ENCODE data around the gene PF4V1.

GRCh38 chr4:73811841-73812240, 41.3 kb upstream of the PF4V1 start:
- no peak for TF ChIP-seq HNRNPH1 (optimal IDR thresholded peaks at IDR 0.05; ENCODE audit: low read depth, low read length)
- no peak for TF ChIP-seq NBN (IDR thresholded peaks at IDR 0.05; ENCODE audit: low read depth)
- TF ChIP-seq CSDE1 (IDR thresholded peaks at IDR 0.05), result no peak
- no peak for TF ChIP-seq MAX (CRISPR knock-in tag; IDR thresholded peaks at IDR 0.05)
- TF ChIP-seq, protein P1, sequence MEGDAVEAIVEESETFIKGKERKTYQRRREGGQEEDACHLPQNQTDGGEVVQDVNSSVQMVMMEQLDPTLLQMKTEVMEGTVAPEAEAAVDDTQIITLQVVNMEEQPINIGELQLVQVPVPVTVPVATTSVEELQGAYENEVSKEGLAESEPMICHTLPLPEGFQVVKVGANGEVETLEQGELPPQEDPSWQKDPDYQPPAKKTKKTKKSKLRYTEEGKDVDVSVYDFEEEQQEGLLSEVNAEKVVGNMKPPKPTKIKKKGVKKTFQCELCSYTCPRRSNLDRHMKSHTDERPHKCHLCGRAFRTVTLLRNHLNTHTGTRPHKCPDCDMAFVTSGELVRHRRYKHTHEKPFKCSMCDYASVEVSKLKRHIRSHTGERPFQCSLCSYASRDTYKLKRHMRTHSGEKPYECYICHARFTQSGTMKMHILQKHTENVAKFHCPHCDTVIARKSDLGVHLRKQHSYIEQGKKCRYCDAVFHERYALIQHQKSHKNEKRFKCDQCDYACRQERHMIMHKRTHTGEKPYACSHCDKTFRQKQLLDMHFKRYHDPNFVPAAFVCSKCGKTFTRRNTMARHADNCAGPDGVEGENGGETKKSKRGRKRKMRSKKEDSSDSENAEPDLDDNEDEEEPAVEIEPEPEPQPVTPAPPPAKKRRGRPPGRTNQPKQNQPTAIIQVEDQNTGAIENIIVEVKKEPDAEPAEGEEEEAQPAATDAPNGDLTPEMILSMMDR (IDR thresholded peaks at IDR 0.05 in 2 of 3, conservative IDR thresholded peaks at IDR 0.05 in 1 of 3; ENCODE audit: insufficient read depth in 2 of 3, low read depth in 1 of 3, low read length in 3 of 3), result no peak
- TF ChIP-seq EZH2 (IDR thresholded peaks at IDR 0.05; ENCODE audit: borderline replicate concordance, low read depth, low read length), result no peak
- TF ChIP-seq, protein P2, sequence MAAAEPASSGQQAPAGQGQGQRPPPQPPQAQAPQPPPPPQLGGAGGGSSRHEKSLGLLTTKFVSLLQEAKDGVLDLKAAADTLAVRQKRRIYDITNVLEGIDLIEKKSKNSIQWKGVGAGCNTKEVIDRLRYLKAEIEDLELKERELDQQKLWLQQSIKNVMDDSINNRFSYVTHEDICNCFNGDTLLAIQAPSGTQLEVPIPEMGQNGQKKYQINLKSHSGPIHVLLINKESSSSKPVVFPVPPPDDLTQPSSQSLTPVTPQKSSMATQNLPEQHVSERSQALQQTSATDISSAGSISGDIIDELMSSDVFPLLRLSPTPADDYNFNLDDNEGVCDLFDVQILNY (CRISPR knock-in tag; IDR thresholded peaks at IDR 0.05), result no peak
- TF ChIP-seq USF1 (CRISPR knock-in tag; IDR thresholded peaks at IDR 0.05), result no peak
- TF ChIP-seq E2F4 (CRISPR knock-in tag; IDR thresholded peaks at IDR 0.05; ENCODE audit: low read depth), result no peak
